Astrocyte of the cerebellum (primary cell): Measurements from ENCODE around the gene NFE2L3.
"Not testable (repeated sequence)": the region's sequence is repeated elsewhere in the genome, so short reads cannot be mapped to it uniquely, and the experiment has no call there.

Experiments used
- DNase-seq: peaks from one replicate; pipeline ENCODE4 v3.0.0-alpha.2; 2011; ENCODE audit warnings: low read depth
- H3K4me3 ChIP-seq: 2 replicates; pipeline ENCODE4 v1.5.1; 2011; ENCODE audit warnings: mild to moderate bottlenecking, low read depth, low read length, moderate library complexity
- in situ Hi-C: cut with HindIII; loops from 2 replicates; pipeline ENCODE4 v1.10.0; 2017; ENCODE audit warnings: low sequenced_read_pairs
- TF ChIP-seq, protein P1 (sequence below): IDR thresholded peaks from 2 replicates; pipeline ENCODE4 v1.5.1; 2012; ENCODE audit warnings: low read length, low read depth, moderate library complexity, mild to moderate bottlenecking; ENCODE audit errors: missing control alignments

NFE2L3 gene

DNA sequence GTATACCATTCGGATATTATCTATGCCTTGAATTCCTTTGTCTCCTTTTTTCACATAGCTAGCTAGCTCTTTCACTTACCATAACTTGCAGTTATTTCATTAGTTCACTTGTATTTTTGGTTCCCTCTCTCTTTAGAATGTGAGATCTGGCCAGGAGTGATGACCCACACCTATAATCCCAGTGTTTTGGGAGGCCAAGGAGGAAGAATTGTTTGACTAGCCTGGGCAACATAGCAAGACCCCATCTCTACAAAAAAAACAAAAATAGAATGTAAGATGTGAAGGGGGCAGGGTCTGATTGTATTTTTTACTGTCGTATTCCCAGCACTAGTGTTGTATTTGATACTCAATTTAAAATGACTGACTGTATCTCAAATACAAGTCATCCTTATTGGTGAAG lies 19.6 kb downstream of the NFE2L3 start:
- TF ChIP-seq, protein P1, sequence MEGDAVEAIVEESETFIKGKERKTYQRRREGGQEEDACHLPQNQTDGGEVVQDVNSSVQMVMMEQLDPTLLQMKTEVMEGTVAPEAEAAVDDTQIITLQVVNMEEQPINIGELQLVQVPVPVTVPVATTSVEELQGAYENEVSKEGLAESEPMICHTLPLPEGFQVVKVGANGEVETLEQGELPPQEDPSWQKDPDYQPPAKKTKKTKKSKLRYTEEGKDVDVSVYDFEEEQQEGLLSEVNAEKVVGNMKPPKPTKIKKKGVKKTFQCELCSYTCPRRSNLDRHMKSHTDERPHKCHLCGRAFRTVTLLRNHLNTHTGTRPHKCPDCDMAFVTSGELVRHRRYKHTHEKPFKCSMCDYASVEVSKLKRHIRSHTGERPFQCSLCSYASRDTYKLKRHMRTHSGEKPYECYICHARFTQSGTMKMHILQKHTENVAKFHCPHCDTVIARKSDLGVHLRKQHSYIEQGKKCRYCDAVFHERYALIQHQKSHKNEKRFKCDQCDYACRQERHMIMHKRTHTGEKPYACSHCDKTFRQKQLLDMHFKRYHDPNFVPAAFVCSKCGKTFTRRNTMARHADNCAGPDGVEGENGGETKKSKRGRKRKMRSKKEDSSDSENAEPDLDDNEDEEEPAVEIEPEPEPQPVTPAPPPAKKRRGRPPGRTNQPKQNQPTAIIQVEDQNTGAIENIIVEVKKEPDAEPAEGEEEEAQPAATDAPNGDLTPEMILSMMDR = no peak
- DNase-seq = no peak
- H3K4me3 ChIP-seq = no peak overlapping the region
- in situ Hi-C loops = loop anchor here (5.0 to 25.0 kb wide), 3 partner anchors 39 to 991 kb away; partner anchors contain the start of genes HOXA10, HOXA3, HOXA7 and HOXA9

DNA sequence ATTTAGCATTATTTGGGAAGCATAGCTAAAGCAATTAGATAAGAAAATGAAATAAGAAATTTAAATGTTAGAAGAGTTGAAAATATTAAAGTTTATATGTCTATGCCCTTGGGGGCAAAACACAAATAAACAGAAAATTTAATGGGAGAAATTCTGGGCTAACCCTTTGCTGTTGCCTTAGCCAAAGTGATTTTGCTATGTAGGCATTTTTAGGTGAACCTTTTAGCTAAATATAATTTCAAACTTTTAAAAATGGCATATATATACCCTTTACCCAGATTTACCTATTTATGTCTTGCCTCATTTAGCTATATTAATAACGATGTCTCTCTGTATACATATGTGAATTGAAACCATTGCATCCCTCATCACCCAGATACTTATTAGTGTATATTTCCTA lies 20.1 kb downstream of the NFE2L3 start:
- TF ChIP-seq, protein P1 = no peak
- H3K4me3 ChIP-seq = no peak overlapping the region
- in situ Hi-C loops = loop anchor here (5.0 to 25.0 kb wide), 3 partner anchors 40 to 990 kb away; partner anchors contain the start of genes HOXA10, HOXA3, HOXA7 and HOXA9
- no peak for DNase-seq

DNA sequence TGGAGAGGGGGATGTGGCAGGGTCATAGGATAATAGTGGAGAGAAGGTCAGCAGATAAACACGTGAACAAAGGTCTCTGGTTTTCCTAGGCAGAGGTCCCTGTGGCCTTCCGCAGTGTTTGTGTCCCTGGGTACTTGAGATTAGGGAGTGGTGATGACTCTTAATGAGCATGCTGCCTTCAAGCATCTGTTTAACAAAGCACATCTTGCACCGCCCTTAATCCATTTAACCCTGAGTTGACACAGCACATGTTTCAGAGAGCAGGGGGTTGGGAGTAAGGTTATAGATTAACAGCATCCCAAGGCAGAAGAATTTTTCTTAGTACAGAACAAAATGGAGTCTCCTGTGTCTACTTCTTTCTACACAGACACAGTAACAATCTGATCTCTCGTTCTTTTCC lies 23.9 kb downstream of the NFE2L3 start:
- DNase-seq, in situ Hi-C loops, H3K4me3 ChIP-seq: not testable (repeated sequence)

DNA sequence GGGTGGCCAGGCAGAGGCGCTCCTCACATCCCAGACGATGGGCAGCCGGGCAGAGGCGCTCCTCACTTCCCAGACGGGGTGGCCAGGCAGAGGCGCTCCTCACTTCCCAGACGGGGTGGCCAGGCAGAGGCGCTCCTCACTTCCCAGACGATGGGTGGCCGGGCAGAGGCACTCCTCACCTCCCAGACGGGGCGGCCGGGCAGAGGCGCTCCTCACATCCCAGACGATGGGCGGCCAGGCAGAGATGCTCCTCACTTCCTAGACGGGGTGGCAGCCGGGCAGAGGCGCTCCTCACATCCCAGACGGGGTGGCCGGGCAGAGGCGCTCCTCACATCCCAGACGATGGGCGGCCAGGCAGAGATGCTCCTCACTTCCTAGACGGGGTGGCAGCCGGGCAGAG lies 24.7 kb downstream of the NFE2L3 start:
- DNase-seq, in situ Hi-C loops, H3K4me3 ChIP-seq: not testable (repeated sequence)

DNA sequence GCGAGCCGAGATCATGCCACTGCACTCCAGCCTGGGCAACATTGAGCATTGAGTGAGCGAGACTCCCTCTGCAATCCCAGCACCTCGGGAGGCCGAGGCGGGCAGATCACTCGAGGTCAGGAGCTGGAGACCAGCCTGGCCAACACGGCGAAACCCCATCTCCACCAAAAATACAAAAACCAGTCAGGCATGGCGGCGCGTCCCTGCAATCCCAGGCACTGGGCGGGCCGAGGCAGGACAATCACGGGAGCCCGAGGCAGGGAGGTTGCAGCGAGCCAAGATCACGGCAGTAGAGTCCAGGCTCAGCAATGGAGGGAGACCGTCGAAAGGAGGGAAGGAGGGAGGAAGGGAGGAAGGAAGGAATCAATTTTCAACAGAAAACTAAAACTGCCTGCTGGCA lies 25.3 kb downstream of the NFE2L3 start:
- DNase-seq, H3K4me3 ChIP-seq, in situ Hi-C loops: not testable (repeated sequence)

DNA sequence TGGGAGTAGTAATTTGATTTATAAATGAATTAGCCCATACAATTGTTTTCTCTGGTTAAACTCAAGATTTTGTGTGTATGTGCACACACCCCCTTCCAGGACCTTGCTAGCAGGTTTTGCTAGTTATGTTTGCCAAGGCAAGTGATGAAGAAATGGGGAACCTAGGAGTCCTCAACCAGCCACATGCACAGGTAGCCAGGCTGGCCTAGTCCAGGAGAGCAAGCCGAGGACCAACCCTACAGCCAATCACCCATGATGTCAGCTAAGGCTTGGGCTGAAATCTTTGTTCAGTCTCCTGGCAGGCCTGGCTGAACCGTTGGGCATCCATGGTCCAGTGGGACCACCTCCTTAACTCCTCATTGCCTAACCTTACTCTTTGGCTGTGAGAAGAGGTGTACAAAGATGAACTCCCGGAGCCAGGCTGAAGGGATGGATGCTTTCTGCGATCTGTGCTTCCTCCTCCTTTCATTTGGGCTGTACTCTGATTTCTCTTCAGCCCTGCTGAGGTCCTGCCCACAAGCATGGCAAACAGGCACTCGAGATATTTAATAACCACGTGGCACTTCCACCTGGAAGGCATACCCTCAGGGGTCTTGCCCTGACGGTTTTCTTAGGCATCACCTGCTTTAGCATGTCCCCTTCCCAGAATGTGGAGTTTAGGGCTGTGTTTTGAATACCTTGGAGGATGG lies 26.4 kb downstream of the NFE2L3 start:
- H3K4me3 ChIP-seq = no peak overlapping the region
- TF ChIP-seq, protein P1 = no peak
- no peak for DNase-seq
- in situ Hi-C loops = no loop called here

DNA sequence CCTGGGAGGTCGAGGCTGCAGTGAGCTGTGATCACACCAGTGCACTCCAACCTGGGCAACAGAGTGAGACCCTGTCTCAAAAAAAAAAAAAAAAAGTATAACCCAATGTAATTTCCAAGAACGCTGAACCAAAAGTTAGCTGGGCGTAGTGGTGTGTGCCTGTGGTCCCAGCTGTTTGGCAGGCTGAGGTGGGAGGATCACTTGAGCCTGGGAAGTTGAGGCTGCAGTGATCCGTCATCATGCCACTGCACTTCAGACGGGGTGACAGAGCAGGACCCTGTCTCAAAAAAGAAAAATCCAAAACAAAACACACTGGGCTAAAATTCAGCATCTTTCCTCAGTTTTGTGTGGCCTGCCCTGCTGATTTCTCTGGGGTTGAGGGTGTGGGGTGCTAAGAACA lies 27.4 kb downstream of the NFE2L3 start:
- TF ChIP-seq, protein P1 = no peak
- H3K4me3 ChIP-seq = no peak overlapping the region
- no peak for DNase-seq
- in situ Hi-C loops = no loop called here

DNA sequence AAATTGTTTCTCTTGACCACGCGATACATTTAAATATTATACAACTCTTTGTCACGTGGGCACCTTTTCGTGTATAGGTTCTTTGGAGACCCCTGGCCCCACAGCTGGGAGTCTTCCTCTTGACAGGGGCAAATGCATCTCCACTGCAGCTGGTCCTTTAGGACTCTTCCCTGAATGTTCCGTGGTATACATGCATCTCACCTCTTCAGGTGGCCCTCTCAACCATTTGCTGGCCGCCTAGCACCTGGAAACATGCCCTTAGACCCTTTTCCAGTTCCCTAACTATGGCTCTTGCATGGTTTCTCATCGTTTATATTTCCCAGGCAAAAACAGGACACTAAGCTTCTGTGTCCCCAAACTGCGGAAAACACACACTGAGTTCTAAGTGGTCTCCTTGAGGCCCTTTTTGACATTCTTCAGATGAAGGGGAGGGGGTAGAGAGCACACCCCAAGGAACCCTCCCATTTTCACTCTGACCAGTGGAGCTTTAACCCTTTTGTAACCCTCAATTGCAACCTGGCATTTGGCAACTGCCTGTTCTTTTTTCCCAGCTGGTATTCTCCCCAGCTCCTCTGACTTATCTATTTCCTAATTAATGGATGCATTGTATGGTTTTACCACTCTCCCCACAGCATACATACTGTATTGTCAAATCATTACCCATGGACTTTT lies 28.0 kb downstream of the NFE2L3 start:
- no peak overlapping the region for H3K4me3 ChIP-seq
- DNase-seq = no peak
- in situ Hi-C loops = no loop called here
- TF ChIP-seq, protein P1 = no peak
